Stimulated activated CD8-positive, alpha-beta memory T cell treated with anti-CD3 and anti-CD28 coated beads, Interleukin-7, amount 100 ng/mL, for 4 hours (primary cell): Measurements from ENCODE around the gene ATP5ME.
A peak's percentile ranks its signal among the peaks of the same experiment; 100 is the strongest.
"Not testable (repeated sequence)": the region's sequence is repeated elsewhere in the genome, so short reads cannot be mapped to it uniquely, and the experiment has no call there.

Source experiments
- DNase-seq, 2 donors: peaks; one replicate each; pipeline ENCODE4 v3.0.0-alpha.2; 2020; ENCODE audit warnings: low read depth in 2 of 2

ATP5ME gene

GRCh38 chr4:669806-670559 lies 4.1 kb downstream of the ATP5ME start:
- not testable (repeated sequence) for DNase-seq

GRCh38 chr4:668219-668618 lies 5.9 kb downstream of the ATP5ME start:
- DNase-seq = not testable (repeated sequence)

GRCh38 chr4:667545-667925 lies 6.5 kb downstream of the ATP5ME start:
- DNase-seq = no peak

GRCh38 chr4:666822-667544 lies 7.1 kb downstream of the ATP5ME start:
- no peak for DNase-seq

GRCh38 chr4:666436-666810 lies 7.7 kb downstream of the ATP5ME start:
- DNase-seq = no peak

GRCh38 chr4:665751-666435 lies 8.2 kb downstream of the ATP5ME start:
- DNase-seq = no peak

GRCh38 chr4:665381-665750 lies 8.7 kb downstream of the ATP5ME start:
- DNase-seq = no peak

GRCh38 chr4:664713-665231 lies 9.3 kb downstream of the ATP5ME start:
- DNase-seq = no peak

- peak; percentile 58 to 82 for DNase-seq
These were observed 10.3 kb downstream of the ATP5ME start for GRCh38 chr4:663438-664428.

GRCh38 chr4:663046-663437 lies 11.0 kb downstream of the ATP5ME start:
- no peak for DNase-seq

- DNase-seq = no peak
These were observed 12.0 kb downstream of the ATP5ME start for GRCh38 chr4:661881-662761.

GRCh38 chr4:661231-661630 lies 12.8 kb downstream of the ATP5ME start:
- DNase-seq = no peak

- DNase-seq = no peak
These were observed 13.7 kb downstream of the ATP5ME start for GRCh38 chr4:660401-660800.

- no peak for DNase-seq
These were observed 14.2 kb downstream of the ATP5ME start for GRCh38 chr4:659851-660250.

- no peak for DNase-seq
These were observed 15.1 kb downstream of the ATP5ME start for GRCh38 chr4:658681-659667.

- no peak for DNase-seq
These were observed 16.0 kb downstream of the ATP5ME start for GRCh38 chr4:657834-658667.

- DNase-seq = no peak
These were observed 16.7 kb downstream of the ATP5ME start for GRCh38 chr4:657338-657833.
